DND-41 (cell line): ENCODE results near the gene CHCHD3.

Source experiments
- ATAC-seq: fragments of 200-7000 bp; cut with Tn5 transposase; 3 replicates; pipeline ENCODE4 v1.9.1; 2021; ENCODE audit warnings: low read depth; ENCODE audit not compliant: insufficient read depth
- DNase-seq: peaks from one replicate; pipeline ENCODE4 v3.0.0-alpha.2; 2020
- H2AFZ ChIP-seq: 2 replicates; pipeline ENCODE4 v1.6.0; 2012; ENCODE audit warnings: low read depth, low read length
- H3K27ac ChIP-seq: 2 replicates; pipeline ENCODE4 v1.5.1; 2012; ENCODE audit warnings: low read length, inconsistent platforms
- H3K27me3 ChIP-seq: fragments of 200-600 bp; sonication (generic); 2 replicates; pipeline ENCODE4 v1.6.0; 2012; ENCODE audit warnings: low read length, mild to moderate bottlenecking, inconsistent platforms; ENCODE audit not compliant: insufficient read depth, poor library complexity
- H3K36me3 ChIP-seq: 2 replicates; pipeline ENCODE4 v1.5.1; 2012; ENCODE audit warnings: low read length, inconsistent platforms; ENCODE audit not compliant: insufficient read depth
- H3K4me1 ChIP-seq: 2 replicates; pipeline ENCODE4 v1.5.1; 2012; ENCODE audit warnings: mild to moderate bottlenecking, low read length; ENCODE audit not compliant: insufficient read depth
- H3K4me2 ChIP-seq: 2 replicates; pipeline ENCODE4 v1.6.0; 2012; ENCODE audit warnings: mild to moderate bottlenecking, moderate library complexity, low read length, inconsistent platforms; ENCODE audit not compliant: insufficient read depth
- H3K4me3 ChIP-seq, 2 experiments: fragments of 200-600 bp in 1 of 2; shearing (Covaris generic) in 1 of 2; 2 replicates each; pipeline ENCODE4 v1.5.1; 2012 to 2016; ENCODE audit warnings: inconsistent platforms in 2 of 2, low read length in 2 of 2, mild to moderate bottlenecking in 2 of 2, low read depth in 1 of 2, moderate library complexity in 1 of 2
- H3K79me2 ChIP-seq: 2 replicates; pipeline ENCODE4 v1.6.0; 2012; ENCODE audit warnings: low read length, inconsistent platforms; ENCODE audit not compliant: insufficient read depth
- H3K9ac ChIP-seq: 2 replicates; pipeline ENCODE4 v1.6.0; 2012; ENCODE audit warnings: low read depth, mild to moderate bottlenecking, inconsistent platforms, low read length, moderate library complexity
- H3K9me3 ChIP-seq: 2 replicates; pipeline ENCODE4 v1.5.1; 2012; ENCODE audit warnings: low read length, moderate library complexity, mild to moderate bottlenecking, inconsistent platforms; ENCODE audit not compliant: insufficient read depth, severe bottlenecking
- H4K20me1 ChIP-seq: 2 replicates; pipeline ENCODE4 v1.6.0; 2012; ENCODE audit warnings: low read length; ENCODE audit not compliant: insufficient read depth
- EZH2 ChIP-seq: IDR thresholded peaks from 3 replicates; pipeline ENCODE4 v1.6.1; 2012; ENCODE audit warnings: borderline replicate concordance, low read depth, mild to moderate bottlenecking, moderate library complexity, low read length, inconsistent platforms; ENCODE audit not compliant: severe bottlenecking
- TF ChIP-seq, protein P1 (sequence below): IDR thresholded peaks from 2 replicates; pipeline ENCODE4 v1.5.1; 2012; ENCODE audit warnings: borderline replicate concordance, low read length, moderate library complexity, mild to moderate bottlenecking; ENCODE audit not compliant: poor library complexity, severe bottlenecking; ENCODE audit errors: extremely low read depth

CHCHD3 gene

DNA sequence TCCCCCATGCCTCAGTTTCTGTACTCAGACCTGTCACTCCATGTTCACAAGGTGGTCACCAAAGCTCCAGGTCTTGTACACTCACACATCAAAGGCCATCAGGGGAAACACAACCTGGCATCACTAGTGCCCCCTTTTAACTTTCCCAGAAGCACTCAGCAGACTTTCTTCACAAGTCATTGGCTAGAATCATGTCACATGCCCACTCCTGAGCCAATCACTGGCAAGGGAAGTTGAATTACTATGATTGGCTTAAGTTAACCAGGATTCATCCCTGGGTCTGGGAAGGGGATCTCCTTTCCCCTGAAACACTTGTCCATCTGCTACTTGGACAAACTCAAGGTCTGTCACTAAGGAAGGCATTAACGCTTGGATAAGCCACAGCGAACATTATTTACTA lies 311.8 kb downstream of the CHCHD3 start:
- H3K4me2 ChIP-seq = no peak overlapping the region
- TF ChIP-seq, protein P1, sequence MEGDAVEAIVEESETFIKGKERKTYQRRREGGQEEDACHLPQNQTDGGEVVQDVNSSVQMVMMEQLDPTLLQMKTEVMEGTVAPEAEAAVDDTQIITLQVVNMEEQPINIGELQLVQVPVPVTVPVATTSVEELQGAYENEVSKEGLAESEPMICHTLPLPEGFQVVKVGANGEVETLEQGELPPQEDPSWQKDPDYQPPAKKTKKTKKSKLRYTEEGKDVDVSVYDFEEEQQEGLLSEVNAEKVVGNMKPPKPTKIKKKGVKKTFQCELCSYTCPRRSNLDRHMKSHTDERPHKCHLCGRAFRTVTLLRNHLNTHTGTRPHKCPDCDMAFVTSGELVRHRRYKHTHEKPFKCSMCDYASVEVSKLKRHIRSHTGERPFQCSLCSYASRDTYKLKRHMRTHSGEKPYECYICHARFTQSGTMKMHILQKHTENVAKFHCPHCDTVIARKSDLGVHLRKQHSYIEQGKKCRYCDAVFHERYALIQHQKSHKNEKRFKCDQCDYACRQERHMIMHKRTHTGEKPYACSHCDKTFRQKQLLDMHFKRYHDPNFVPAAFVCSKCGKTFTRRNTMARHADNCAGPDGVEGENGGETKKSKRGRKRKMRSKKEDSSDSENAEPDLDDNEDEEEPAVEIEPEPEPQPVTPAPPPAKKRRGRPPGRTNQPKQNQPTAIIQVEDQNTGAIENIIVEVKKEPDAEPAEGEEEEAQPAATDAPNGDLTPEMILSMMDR = no peak
- TF ChIP-seq EZH2 = no peak
- no peak overlapping the region for H3K4me3 ChIP-seq
- peaks cover 7% of the 10 kb centered on the region for H3K9me3 ChIP-seq
- no peaks in the 10 kb centered on the region for H4K20me1 ChIP-seq
- H3K27me3 ChIP-seq = no peaks in the 10 kb centered on the region
- H3K79me2 ChIP-seq = no peaks in the 10 kb centered on the region
- DNase-seq (no peak), ATAC-seq (no peak)
- no peak overlapping the region for H3K27ac ChIP-seq
- H3K4me1 ChIP-seq = peaks cover 5% of the 10 kb centered on the region
- H2AFZ ChIP-seq = no peak overlapping the region
- H3K36me3 ChIP-seq = no peaks in the 10 kb centered on the region
- no peak overlapping the region for H3K9ac ChIP-seq

DNA sequence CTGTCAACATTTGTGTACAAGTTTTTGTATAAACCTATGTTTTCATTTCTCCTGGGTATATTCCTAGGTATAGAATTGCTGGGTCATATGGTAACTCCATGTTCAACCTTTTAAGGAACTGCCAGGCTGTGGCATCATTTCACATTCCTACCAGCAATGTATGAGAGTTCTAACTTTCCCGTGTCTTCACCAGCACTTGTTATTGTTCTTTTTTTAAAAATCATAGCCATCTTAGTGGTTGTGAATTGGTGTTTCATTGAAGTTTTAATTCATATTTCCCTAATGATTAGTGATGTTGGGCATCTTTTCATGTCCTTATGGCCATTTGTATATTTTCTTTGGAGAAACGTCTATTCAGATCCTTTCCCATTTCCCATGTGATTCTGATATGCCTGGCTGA lies 312.6 kb downstream of the CHCHD3 start:
- H3K4me3 ChIP-seq = no peak overlapping the region
- H3K36me3 ChIP-seq = no peaks in the 10 kb centered on the region
- no peaks in the 10 kb centered on the region for H4K20me1 ChIP-seq
- H3K4me1 ChIP-seq = peaks cover 5% of the 10 kb centered on the region
- no peak overlapping the region for H2AFZ ChIP-seq
- DNase-seq = no peak
- H3K9me3 ChIP-seq = peaks cover 7% of the 10 kb centered on the region
- no peaks in the 10 kb centered on the region for H3K27me3 ChIP-seq
- TF ChIP-seq EZH2 = no peak
- TF ChIP-seq, protein P1 = no peak
- no peak overlapping the region for H3K9ac ChIP-seq
- no peak overlapping the region for H3K4me2 ChIP-seq
- H3K79me2 ChIP-seq = no peaks in the 10 kb centered on the region
- H3K27ac ChIP-seq = no peak overlapping the region
- ATAC-seq = no peak

DNA sequence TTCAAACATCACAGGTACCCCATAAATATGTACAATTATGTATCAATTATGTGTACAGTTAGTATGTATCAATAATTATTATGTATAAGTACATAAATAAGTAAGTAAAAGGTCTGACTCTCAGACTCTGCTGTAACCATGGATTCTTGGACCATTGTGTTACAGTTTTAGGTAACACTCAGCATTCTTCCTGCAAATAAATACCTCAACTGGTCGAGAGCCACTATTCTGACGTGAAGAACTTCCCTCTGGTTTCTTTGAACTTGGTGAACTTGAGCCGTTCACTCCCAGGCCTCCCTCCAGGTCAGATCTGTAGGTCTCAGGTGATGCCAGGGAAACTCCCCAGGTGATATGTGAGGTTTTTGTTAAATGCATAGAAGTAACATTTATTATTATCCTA lies 313.8 kb downstream of the CHCHD3 start:
- Histone ChIP-seq H3K27ac (no peak overlapping the region), H4K20me1 (no peaks in the 10 kb centered on the region), H3K4me2 (no peak overlapping the region), H3K27me3 (no peaks in the 10 kb centered on the region), H3K36me3 (no peaks in the 10 kb centered on the region), H3K4me3 (no peak overlapping the region), H3K79me2 (no peaks in the 10 kb centered on the region), H3K4me1 (peaks cover 5% of the 10 kb centered on the region), H2AFZ (no peak overlapping the region), H3K9ac (no peak overlapping the region), H3K9me3 (peaks cover 7% of the 10 kb centered on the region)
- ATAC-seq (no peak), DNase-seq (no peak)
- TF ChIP-seq EZH2 = no peak
- TF ChIP-seq, protein P1 = no peak

DNA sequence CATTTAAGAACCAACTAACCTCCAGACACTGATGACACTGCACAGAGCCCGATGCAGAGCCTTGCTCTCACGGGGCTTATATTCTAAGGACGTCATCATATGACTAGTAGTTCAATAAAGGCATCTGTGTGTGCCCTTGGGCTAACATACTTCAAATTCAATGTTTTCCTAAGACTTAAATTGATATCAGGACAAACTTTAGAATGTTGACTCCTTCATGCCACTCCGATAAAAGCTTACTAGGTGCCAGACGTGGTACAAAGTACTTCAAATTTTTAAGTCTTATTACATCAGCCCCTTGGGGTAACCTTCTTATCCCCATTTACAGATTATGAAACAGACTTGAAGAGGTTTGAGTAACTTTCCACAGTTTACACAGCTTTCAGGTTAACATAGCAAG lies 314.5 kb downstream of the CHCHD3 start:
- DNase-seq = no peak
- H3K9me3 ChIP-seq = peaks cover 7% of the 10 kb centered on the region

More for the DNA sequence above, 314.5 kb downstream of the CHCHD3 start:
- ATAC-seq = no peak
- Histone ChIP-seq H3K4me1 (peaks cover 5% of the 10 kb centered on the region), H3K4me3 (no peak overlapping the region), H3K9ac (no peak overlapping the region), H3K27ac (no peak overlapping the region), H3K36me3 (no peaks in the 10 kb centered on the region), H2AFZ (no peak overlapping the region), H4K20me1 (no peaks in the 10 kb centered on the region), H3K79me2 (no peaks in the 10 kb centered on the region), H3K4me2 (no peak overlapping the region), H3K27me3 (no peaks in the 10 kb centered on the region)
- TF ChIP-seq, protein P1 = no peak
- TF ChIP-seq EZH2 = no peak
